Measurements from ENCODE around the gene CDCP2.

The CDCP2 gene

GRCh38 chr1:54178296-54179070 lies 25.7 kb upstream of the CDCP2 start:
- Histone ChIP-seq H3K27me3 (no peaks in the 10 kb centered on the region), H3K9me3 (no peaks in the 10 kb centered on the region), H3K4me1 (ENCODE audit: control insufficient read depth in 1 of 2, insufficient read depth in 1 of 2, low read depth in 1 of 2, low read length in 1 of 2) (no peaks in the 10 kb centered on the region), H3K36me3 (peaks cover 7% of the 10 kb centered on the region), H3K27ac (no peak overlapping the region), H3K4me3 (ENCODE audit: low read depth in 1 of 2, low read length in 1 of 2) (no peak overlapping the region)
- TF ChIP-seq CTCF (IDR thresholded peaks at IDR 0.05) = no peak

- Histone ChIP-seq H3K27me3 (no peaks in the 10 kb centered on the region), H3K27ac (no peak overlapping the region), H3K36me3 (peaks cover 7% of the 10 kb centered on the region), H3K4me3 (ENCODE audit: low read depth in 1 of 2, low read length in 1 of 2) (no peak overlapping the region), H3K4me1 (ENCODE audit: control insufficient read depth in 1 of 2, insufficient read depth in 1 of 2, low read depth in 1 of 2, low read length in 1 of 2) (no peaks in the 10 kb centered on the region), H3K9me3 (no peaks in the 10 kb centered on the region)
- TF ChIP-seq CTCF (IDR thresholded peaks at IDR 0.05) = no peak
Measured at GRCh38 chr1:54177726-54178125, 24.9 kb upstream of the CDCP2 start.

- Histone ChIP-seq H3K27me3 (no peaks in the 10 kb centered on the region), H3K4me1 (ENCODE audit: control insufficient read depth in 1 of 2, insufficient read depth in 1 of 2, low read depth in 1 of 2, low read length in 1 of 2) (no peaks in the 10 kb centered on the region), H3K27ac (no peak overlapping the region), H3K4me3 (ENCODE audit: low read depth in 1 of 2, low read length in 1 of 2) (no peak overlapping the region), H3K36me3 (peaks cover 7% of the 10 kb centered on the region), H3K9me3 (no peaks in the 10 kb centered on the region)
- TF ChIP-seq CTCF (IDR thresholded peaks at IDR 0.05) = no peak
Measured at GRCh38 chr1:54176621-54177327, 24.0 kb upstream of the CDCP2 start.

- no peaks in the 10 kb centered on the region for H3K9me3 ChIP-seq
- no peak overlapping the region for H3K4me3 ChIP-seq (ENCODE audit: low read depth in 1 of 2, low read length in 1 of 2)
- no peaks in the 10 kb centered on the region for H3K27me3 ChIP-seq
- H3K4me1 ChIP-seq (ENCODE audit: control insufficient read depth in 1 of 2, insufficient read depth in 1 of 2, low read depth in 1 of 2, low read length in 1 of 2) = no peaks in the 10 kb centered on the region
- no peak for TF ChIP-seq CTCF (IDR thresholded peaks at IDR 0.05)
- peaks cover 7% of the 10 kb centered on the region for H3K36me3 ChIP-seq
- H3K27ac ChIP-seq = no peak overlapping the region
Measured at GRCh38 chr1:54174106-54174505, 21.3 kb upstream of the CDCP2 start.

- Histone ChIP-seq H3K4me3 (ENCODE audit: low read depth in 1 of 2, low read length in 1 of 2) (no peak overlapping the region), H3K9me3 (no peaks in the 10 kb centered on the region), H3K27ac (no peak overlapping the region), H3K27me3 (no peaks in the 10 kb centered on the region), H3K4me1 (ENCODE audit: control insufficient read depth in 1 of 2, insufficient read depth in 1 of 2, low read depth in 1 of 2, low read length in 1 of 2) (no peaks in the 10 kb centered on the region), H3K36me3 (peaks cover 4% of the 10 kb centered on the region)
- no peak for TF ChIP-seq CTCF (IDR thresholded peaks at IDR 0.05)
Measured at GRCh38 chr1:54173681-54174080, 20.9 kb upstream of the CDCP2 start.
